ENCODE results near the gene ASPG. TPM values are rescaled to one million over a fixed set of nuclear protein-coding genes. Genes with fewer than 3 reads are reported as not detected.

Gene ASPG
- total and polyA plus RNA-seq, 2 donors (not counting 3 experiments of a cell fraction or from before 2014, with no cell fraction given), result not detected

DNA sequence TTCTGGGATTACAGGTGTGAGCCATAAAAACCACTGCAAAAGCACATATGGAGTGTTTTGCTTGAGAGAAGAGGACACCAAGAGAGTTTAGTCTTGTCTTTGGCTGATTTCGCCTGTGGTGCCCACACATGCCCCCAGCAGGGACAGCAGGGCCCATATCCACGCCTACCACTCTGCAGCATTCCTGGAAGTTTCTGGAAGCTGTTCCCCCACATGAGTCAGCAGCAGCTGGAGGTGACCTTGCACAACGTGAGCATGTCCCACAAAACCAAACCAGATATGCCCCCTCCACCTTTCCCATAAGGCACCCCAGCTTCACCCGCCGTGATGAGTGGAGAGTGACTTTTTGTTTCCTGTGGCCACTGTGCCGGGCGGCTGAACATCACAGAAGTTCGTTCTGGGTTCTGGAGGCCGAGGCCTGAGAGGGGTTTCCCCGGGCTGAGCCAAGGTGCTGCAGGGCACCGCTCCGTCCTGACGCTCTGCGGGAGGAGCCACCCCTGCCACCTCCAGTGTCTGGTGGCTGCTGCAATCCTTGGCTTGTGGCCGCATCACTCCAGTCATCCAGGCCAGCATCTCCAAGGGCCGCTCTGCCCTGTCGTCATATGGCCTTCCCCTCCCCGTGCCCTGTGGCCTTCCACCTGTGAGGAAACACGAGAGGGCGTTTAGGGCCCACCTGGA is 4.7 kb downstream of the ASPG start:
- H3K79me2 ChIP-seq (ENCODE audit: control insufficient read depth, insufficient read depth, low read length), result no peaks in the 10 kb centered on the region
- no peak overlapping the region for H3K4me2 ChIP-seq (ENCODE audit: insufficient read depth, low read length)
- ChIA-PET POLR2A (no interaction called here), CTCF (no interaction called here)
- no peaks in the 10 kb centered on the region for H4K20me1 ChIP-seq (replicated peaks; ENCODE audit: control insufficient read depth, extremely low read depth, insufficient read depth, low read length)
- TF ChIP-seq, protein P1, sequence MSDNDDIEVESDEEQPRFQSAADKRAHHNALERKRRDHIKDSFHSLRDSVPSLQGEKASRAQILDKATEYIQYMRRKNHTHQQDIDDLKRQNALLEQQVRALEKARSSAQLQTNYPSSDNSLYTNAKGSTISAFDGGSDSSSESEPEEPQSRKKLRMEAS (IDR thresholded peaks at IDR 0.05; ENCODE audit: insufficient read depth, insufficient read length), result no peak
- TF ChIP-seq EZH2 (IDR thresholded peaks at IDR 0.05; ENCODE audit: borderline replicate concordance, low read depth, low read length, severe bottlenecking) (no peak), GATA2 (IDR thresholded peaks at IDR 0.05; ENCODE audit: insufficient read depth, insufficient read length, low read depth, low read length) (no peak), FOS (IDR thresholded peaks at IDR 0.05; ENCODE audit: borderline replicate concordance, insufficient read depth, low read length) (no peak)
- no peak overlapping the region for H3K9ac ChIP-seq (replicated peaks; ENCODE audit: extremely low read depth, insufficient read depth, low read length)
- DNase-seq (ENCODE audit: low read depth, low spot score) (no peak), FAIRE-seq (no peak)
- dilution Hi-C loops (cut with MboI; ENCODE audit: extremely low pct_ligation_motif_present, low sequenced_read_pairs), result no loop called here
- H3K4me1 ChIP-seq (ENCODE audit: control insufficient read depth, extremely low read depth, insufficient read depth, low read length), result no peaks in the 10 kb centered on the region
- intact Hi-C loops (cut with micrococcal nuclease), result no loop called here
- BruUV-seq (replicated peaks), result no TSS peak
- H3K9me3 ChIP-seq (replicated peaks; ENCODE audit: control insufficient read depth, insufficient read depth, low read length), result no peaks in the 10 kb centered on the region
- H2AFZ ChIP-seq (ENCODE audit: low read depth, low read length), result no peak overlapping the region
- H3K27me3 ChIP-seq (ENCODE audit: control insufficient read depth in 2 of 2, insufficient read depth in 2 of 2, low read length in 2 of 2), result no peaks in the 10 kb centered on the region
- no peak overlapping the region for H3K27ac ChIP-seq (ENCODE audit: insufficient read depth, low read depth, low read length)
- no peaks in the 10 kb centered on the region for H3K36me3 ChIP-seq (ENCODE audit: control insufficient read depth in 2 of 2, extremely low read depth in 1 of 2, insufficient read depth in 2 of 2, low read length in 2 of 2)
- H3K4me3 ChIP-seq (replicated peaks in 1 of 3; ENCODE audit: insufficient read depth in 1 of 3, low read depth in 1 of 3, low read length in 3 of 3), result no peak overlapping the region
- H3K9me1 ChIP-seq (replicated peaks; ENCODE audit: control insufficient read depth, extremely low read depth, insufficient read depth, low read length), result no peaks in the 10 kb centered on the region

- H3K4me2 ChIP-seq (ENCODE audit: insufficient read depth, low read length), result no peak overlapping the region
- FAIRE-seq, result no peak
- no peak overlapping the region for H3K9ac ChIP-seq (replicated peaks; ENCODE audit: extremely low read depth, insufficient read depth, low read length)
- no TSS peak for BruUV-seq (replicated peaks)
- dilution Hi-C loops (cut with MboI; ENCODE audit: extremely low pct_ligation_motif_present, low sequenced_read_pairs) (no loop called here), intact Hi-C loops (cut with micrococcal nuclease) (no loop called here)
- H2AFZ ChIP-seq (ENCODE audit: low read depth, low read length), result no peak overlapping the region
- H3K27me3 ChIP-seq (ENCODE audit: control insufficient read depth in 2 of 2, insufficient read depth in 2 of 2, low read length in 2 of 2), result no peaks in the 10 kb centered on the region
- ChIA-PET POLR2A (no interaction called here), CTCF (interaction anchor here (0.9 kb wide), 1 partner anchor 13 kb away, joined by 4 read pairs; no protein-coding TSS in a partner anchor)
- H3K9me3 ChIP-seq (replicated peaks; ENCODE audit: control insufficient read depth, insufficient read depth, low read length), result no peaks in the 10 kb centered on the region
- H3K36me3 ChIP-seq (ENCODE audit: control insufficient read depth in 2 of 2, extremely low read depth in 1 of 2, insufficient read depth in 2 of 2, low read length in 2 of 2), result no peaks in the 10 kb centered on the region
- H3K9me1 ChIP-seq (replicated peaks; ENCODE audit: control insufficient read depth, extremely low read depth, insufficient read depth, low read length), result no peaks in the 10 kb centered on the region
- H3K79me2 ChIP-seq (ENCODE audit: control insufficient read depth, insufficient read depth, low read length), result no peaks in the 10 kb centered on the region
- no peaks in the 10 kb centered on the region for H3K4me1 ChIP-seq (ENCODE audit: control insufficient read depth, extremely low read depth, insufficient read depth, low read length)
- no peaks in the 10 kb centered on the region for H4K20me1 ChIP-seq (replicated peaks; ENCODE audit: control insufficient read depth, extremely low read depth, insufficient read depth, low read length)
- H3K27ac ChIP-seq (ENCODE audit: insufficient read depth, low read depth, low read length), result no peak overlapping the region
- no peak for DNase-seq (ENCODE audit: low read depth, low spot score)
- no peak for TF ChIP-seq GATA2 (IDR thresholded peaks at IDR 0.05; ENCODE audit: insufficient read depth, insufficient read length, low read depth, low read length)
- H3K4me3 ChIP-seq (replicated peaks in 1 of 3; ENCODE audit: insufficient read depth in 1 of 3, low read depth in 1 of 3, low read length in 3 of 3), result no peak overlapping the region
These were observed 5.8 kb downstream of the ASPG start for GRCh38 chr14:104091061-104091926.

All from endothelial cell of umbilical vein (primary cell).